Hepatocyte (in vitro differentiated cells): ENCODE measurements around the gene RMC1. TPM values are rescaled to one million over a fixed set of nuclear protein-coding genes. Genes with fewer than 3 reads are reported as not detected.

Experiments
- DNase-seq: peaks from one replicate; pipeline ENCODE4 v3.0.0-alpha.2; 2016; ENCODE audit warnings: low spot score
- H2AFZ ChIP-seq: fragments of 200-600 bp; sonication (generic); 2 replicates; pipeline ENCODE4 v1.6.0; 2016; ENCODE audit warnings: antibody characterized with exemption, mild to moderate bottlenecking
- H3K27ac ChIP-seq: fragments of 200-600 bp; sonication (generic); 2 replicates; pipeline ENCODE4 v1.5.1; 2016; ENCODE audit warnings: mild to moderate bottlenecking
- H3K27me3 ChIP-seq: fragments of 200-600 bp; sonication (generic); 2 replicates; pipeline ENCODE4 v1.6.1; 2016
- H3K36me3 ChIP-seq: fragments of 200-600 bp; sonication (generic); replicated peaks from 2 replicates; pipeline ENCODE4 v1.5.1; 2016; ENCODE audit warnings: low read depth; ENCODE audit not compliant: insufficient read depth
- H3K4me1 ChIP-seq: fragments of 200-600 bp; sonication (generic); 2 replicates; pipeline ENCODE4 v1.5.1; 2016; ENCODE audit warnings: mild to moderate bottlenecking, moderate library complexity; ENCODE audit not compliant: insufficient read depth
- H3K4me2 ChIP-seq: fragments of 200-600 bp; sonication (generic); 2 replicates; pipeline ENCODE4 v1.6.0; 2016
- H3K4me3 ChIP-seq: fragments of 200-600 bp; sonication (generic); 2 replicates; pipeline ENCODE4 v1.5.1; 2016; ENCODE audit warnings: mild to moderate bottlenecking
- H3K79me2 ChIP-seq: fragments of 200-600 bp; sonication (generic); 2 replicates; pipeline ENCODE4 v1.6.0; 2017; ENCODE audit warnings: mild to moderate bottlenecking
- H3K9me2 ChIP-seq: fragments of 200-600 bp; sonication (generic); replicated peaks from 2 replicates; pipeline ENCODE4 v1.6.0; 2017; ENCODE audit warnings: mild to moderate bottlenecking; ENCODE audit not compliant: insufficient read depth
- H3K9me3 ChIP-seq: fragments of 200-600 bp; sonication (generic); 2 replicates; pipeline ENCODE4 v1.5.1; 2016; ENCODE audit warnings: low read depth, mild to moderate bottlenecking
- H4K20me1 ChIP-seq: fragments of 200-600 bp; sonication (generic); 2 replicates; pipeline ENCODE4 v1.6.0; 2016; ENCODE audit warnings: mild to moderate bottlenecking; ENCODE audit not compliant: insufficient read depth, poor library complexity, severe bottlenecking
- CTCF ChIP-seq: fragments of 200-600 bp; sonication (generic); IDR thresholded peaks from 2 replicates; pipeline ENCODE4 v1.5.1; 2016; ENCODE audit warnings: antibody characterized with exemption, mild to moderate bottlenecking; ENCODE audit not compliant: poor library complexity
- EZH2 ChIP-seq: fragments of 200-600 bp; sonication (generic); IDR thresholded peaks from 2 replicates; pipeline ENCODE4 v1.6.1; 2016; ENCODE audit warnings: antibody characterized with exemption, mild to moderate bottlenecking, borderline replicate concordance
- EZH2phosphoT487 ChIP-seq: fragments of 200-600 bp; sonication (generic); IDR thresholded peaks from one replicate; pipeline ENCODE4 v1.6.1; 2018; ENCODE audit warnings: antibody characterized with exemption, mild to moderate bottlenecking, low read depth, moderate library complexity; ENCODE audit not compliant: unreplicated experiment, severe bottlenecking
- WGBS: methylation state at CpG from one replicate; pipeline ENCODE4 v1.1.6; 2016; ENCODE audit warnings: low lambda C conversion rate; ENCODE audit errors: missing lambda C conversion rate; 5-methylcytosine and 5-hydroxymethylcytosine counted together
- polyA plus RNA-seq: library from polyadenylated mRNA; unstranded; fragments of >200 nt; fragmentation: Nextera tagmentation; extraction: Ambion mirVana; gene quantifications from 2 replicates; pipeline ENCODE4 v1.2.1, GENCODE V29; 2016
- total RNA-seq: library from RNA; depleted of rRNA; stranded (reverse); fragments of >200 nt; gene quantifications from 2 replicates; pipeline ENCODE4 v1.2.3, GENCODE V29; 2014

Gene RMC1
- total and polyA plus RNA-seq, 2 experiments from 2014 or later, result 26.6 to 37.1 TPM

- peaks cover 12% of the 10 kb centered on the region for H3K4me1 ChIP-seq
- H3K4me2 ChIP-seq, result peak overlapping the region; percentile 26
- peaks cover 73% of the 10 kb centered on the region for H4K20me1 ChIP-seq
Observed at GRCh38 chr18:23458830-23459529, 44.3 kb upstream of the RMC1 start.

GRCh38 chr18:23459530-23459921 lies 43.8 kb upstream of the RMC1 start:
- Histone ChIP-seq H3K36me3 (peaks cover 9% of the 10 kb centered on the region), H3K4me2 (peak overlapping the region; percentile 51), H3K4me1 (peaks cover 12% of the 10 kb centered on the region), H4K20me1 (peaks cover 67% of the 10 kb centered on the region), H3K27me3 (no peaks in the 10 kb centered on the region), H2AFZ (no peak overlapping the region), H3K9me2 (no peaks in the 10 kb centered on the region), H3K9me3 (no peaks in the 10 kb centered on the region), H3K79me2 (peaks cover 99% of the 10 kb centered on the region), H3K27ac (no peak overlapping the region), H3K4me3 (no peak overlapping the region)
- 92% methylated on average over 7 of the region's 7 CpGs for WGBS
- DNase-seq, result no peak
- no peak for TF ChIP-seq EZH2
- TF ChIP-seq EZH2phosphoT487, result no peak
- TF ChIP-seq CTCF, result no peak

More at GRCh38 chr18:23458830-23459529, 44.3 kb upstream of the RMC1 start:
- 94% methylated on average over 3 of the region's 3 CpGs for WGBS
- H2AFZ ChIP-seq, result no peak overlapping the region
- H3K27me3 ChIP-seq, result no peaks in the 10 kb centered on the region
- peaks cover 4% of the 10 kb centered on the region for H3K36me3 ChIP-seq
- no peaks in the 10 kb centered on the region for H3K9me3 ChIP-seq
- DNase-seq, result no peak
- peaks cover 99% of the 10 kb centered on the region for H3K79me2 ChIP-seq
- no peak overlapping the region for H3K27ac ChIP-seq
- H3K9me2 ChIP-seq, result no peaks in the 10 kb centered on the region
- no peak overlapping the region for H3K4me3 ChIP-seq
- TF ChIP-seq CTCF (no peak), EZH2 (no peak), EZH2phosphoT487 (no peak)

GRCh38 chr18:23460285-23461273 lies 42.7 kb upstream of the RMC1 start:
- no peaks in the 10 kb centered on the region for H3K9me3 ChIP-seq
- H3K9me2 ChIP-seq, result no peaks in the 10 kb centered on the region
- H3K27ac ChIP-seq, result peak overlapping the region; percentile 84
- peak overlapping the region; percentile 51 for H3K4me2 ChIP-seq
- no peaks in the 10 kb centered on the region for H3K27me3 ChIP-seq
- no peak overlapping the region for H3K4me3 ChIP-seq
- peak; percentile 44 for DNase-seq
- H3K79me2 ChIP-seq, result peaks cover 91% of the 10 kb centered on the region
- WGBS, result 77% methylated on average over 2 of the region's 2 CpGs
- TF ChIP-seq EZH2 (no peak), EZH2phosphoT487 (no peak), CTCF (no peak)
- H3K4me1 ChIP-seq, result peaks cover 12% of the 10 kb centered on the region
- peaks cover 65% of the 10 kb centered on the region for H4K20me1 ChIP-seq
- H2AFZ ChIP-seq, result no peak overlapping the region
- H3K36me3 ChIP-seq, result peaks cover 9% of the 10 kb centered on the region
